Gastroesophageal sphincter (tissue), 3 donors: Measurements from ENCODE around the gene LRP1B.

ENCODE experiments used
- CTCF ChIP-seq, 4 experiments: fragments of 200-600 bp in 2 of 4; fragments of 450-650 bp in 2 of 4; sonication (generic) in 1 of 4; IDR thresholded peaks; one replicate each; pipeline ENCODE4 v1.5.1; 2017 to 2019; ENCODE audit warnings: antibody characterized with exemption in 4 of 4, mild to moderate bottlenecking in 2 of 4, moderate library complexity in 2 of 4
- POLR2A ChIP-seq, 2 donors: fragments of 450-650 bp; IDR thresholded peaks; one replicate each; pipeline ENCODE4 v1.6.1; 2017; ENCODE audit warnings: antibody characterized with exemption in 2 of 2, mild to moderate bottlenecking in 2 of 2, moderate library complexity in 1 of 2

GRCh38 chr2:140376686-140377085, 1754.1 kb downstream of the LRP1B start:
- TF ChIP-seq CTCF (IDR thresholded peaks at IDR 0.05), result no peak
- TF ChIP-seq POLR2A (IDR thresholded peaks at IDR 0.05), result no peak
